Loucy (cell line): ENCODE data around the gene PCDHGA5.

Source experiments
- H2AFZ ChIP-seq: fragments of 200-600 bp; sonication (generic); 2 replicates; pipeline ENCODE4 v1.6.0; 2016; ENCODE audit warnings: antibody characterized with exemption, mild to moderate bottlenecking, low read length, moderate library complexity
- H3F3A ChIP-seq: fragments of 200-600 bp; 2 replicates; pipeline ENCODE4 v1.6.0; 2016; ENCODE audit warnings: antibody characterized with exemption, low read depth, mild to moderate bottlenecking
- H3K27me3 ChIP-seq: fragments of 200-600 bp; sonication (generic); 2 replicates; pipeline ENCODE4 v1.6.1; 2014; ENCODE audit warnings: low read length, mild to moderate bottlenecking; ENCODE audit not compliant: insufficient read depth, poor library complexity, severe bottlenecking
- H3K36me3 ChIP-seq: fragments of 200-600 bp; sonication (generic); 2 replicates; pipeline ENCODE4 v1.6.1; 2016; ENCODE audit warnings: low read length; ENCODE audit not compliant: insufficient read depth
- H3K4me1 ChIP-seq: fragments of 200-600 bp; sonication (generic); 2 replicates; pipeline ENCODE4 v1.5.1; 2014; ENCODE audit warnings: low read length, mild to moderate bottlenecking; ENCODE audit not compliant: insufficient read depth, poor library complexity, severe bottlenecking
- H3K4me2 ChIP-seq: fragments of 200-600 bp; sonication (generic); 2 replicates; pipeline ENCODE4 v1.6.0; 2014; ENCODE audit warnings: antibody characterized with exemption, low read length, low read depth, mild to moderate bottlenecking; ENCODE audit not compliant: poor library complexity, severe bottlenecking
- H3K4me3 ChIP-seq: fragments of 200-600 bp; sonication (generic); 2 replicates; pipeline ENCODE4 v1.5.1; 2014; ENCODE audit warnings: low read length, mild to moderate bottlenecking, mixed read lengths; ENCODE audit not compliant: poor library complexity, severe bottlenecking
- H3K79me2 ChIP-seq: fragments of 200-600 bp; sonication (generic); 2 replicates; pipeline ENCODE4 v1.6.1; 2014; ENCODE audit warnings: low read length; ENCODE audit not compliant: insufficient read depth
- H3K9ac ChIP-seq: fragments of 200-600 bp; sonication (generic); 2 replicates; pipeline ENCODE4 v1.6.0; 2014; ENCODE audit warnings: mild to moderate bottlenecking, low read depth, low read length, moderate library complexity; ENCODE audit not compliant: poor library complexity, severe bottlenecking
- H3K9me2 ChIP-seq: fragments of 200-600 bp; sonication (generic); replicated peaks from 2 replicates; pipeline ENCODE4 v1.6.1; 2016; ENCODE audit warnings: low read depth, low read length, mixed read lengths
- H3K9me3 ChIP-seq: fragments of 200-600 bp; sonication (generic); 2 replicates; pipeline ENCODE4 v1.6.1; 2014; ENCODE audit warnings: mild to moderate bottlenecking, antibody characterized with exemption, low read length, low read depth; ENCODE audit not compliant: insufficient read depth
- H4K20me1 ChIP-seq: fragments of 200-600 bp; sonication (generic); 2 replicates; pipeline ENCODE4 v1.6.0; 2014; ENCODE audit warnings: antibody characterized with exemption, low read length, mild to moderate bottlenecking; ENCODE audit not compliant: insufficient read depth, poor library complexity, severe bottlenecking
- CTCF ChIP-seq: fragments of 200-600 bp; sonication (generic); conservative IDR thresholded peaks from 2 replicates; pipeline ENCODE4 v1.5.1; 2014; ENCODE audit warnings: mild to moderate bottlenecking, antibody characterized with exemption, low read length
- EZH2phosphoT487 ChIP-seq: fragments of 200-600 bp; IDR thresholded peaks from 2 replicates; pipeline ENCODE4 v1.6.1; 2018; ENCODE audit warnings: antibody characterized with exemption, mild to moderate bottlenecking, moderate library complexity, borderline replicate concordance

The PCDHGA5 gene

GRCh38 chr5:141320225-141321169, 43.5 kb upstream of the PCDHGA5 start, which contains the start of gene TAF7:
TAF7 (minus strand) TSS chr5:141320784; CDS start chr5:141320044, 740 bp downstream.
- H3K36me3 ChIP-seq, result no peaks in the 10 kb centered on the region
- H3K79me2 ChIP-seq, result peaks cover 13% of the 10 kb centered on the region

GRCh38 chr5:141322261-141322660, 41.7 kb upstream of the PCDHGA5 start:
- Histone ChIP-seq H3K9ac (no peak overlapping the region), H3K9me2 (no peaks in the 10 kb centered on the region), H3K9me3 (peaks cover 17% of the 10 kb centered on the region; the same call in 1 of the 2 replicates), H3K4me2 (no peak overlapping the region), H2AFZ (no peak overlapping the region), H3K27me3 (no peaks in the 10 kb centered on the region), H3K4me3 (no peak overlapping the region), H3K79me2 (peaks cover 13% of the 10 kb centered on the region), H4K20me1 (no peaks in the 10 kb centered on the region), H3K4me1 (no peaks in the 10 kb centered on the region), H3F3A (no peaks in the 10 kb centered on the region), H3K36me3 (no peaks in the 10 kb centered on the region)
- TF ChIP-seq EZH2phosphoT487 (no peak), CTCF (no peak)

More at GRCh38 chr5:141320225-141321169, 43.5 kb upstream of the PCDHGA5 start, which contains the start of gene TAF7:
- Histone ChIP-seq H3K4me3 (peak within 1 kb of the TSS; percentile 79), H2AFZ (peak within 1 kb of the TSS; percentile 94), H3K9me2 (no peaks in the 10 kb centered on the region), H3K9me3 (peaks cover 20% of the 10 kb centered on the region; the same call in 1 of the 2 replicates), H3F3A (no peaks in the 10 kb centered on the region), H4K20me1 (no peaks in the 10 kb centered on the region), H3K4me1 (no peaks in the 10 kb centered on the region), H3K4me2 (peak within 1 kb of the TSS; percentile 39), H3K27me3 (no peaks in the 10 kb centered on the region), H3K9ac (peak within 1 kb of the TSS; percentile 75)
- TF ChIP-seq CTCF, result peak; percentile 87
- no peak for TF ChIP-seq EZH2phosphoT487

GRCh38 chr5:141326088-141326854, 37.7 kb upstream of the PCDHGA5 start:
- peak overlapping the region; percentile 75 for H3K4me3 ChIP-seq
- no peaks in the 10 kb centered on the region for H3K27me3 ChIP-seq
- no peaks in the 10 kb centered on the region for H3F3A ChIP-seq
- peak overlapping the region; percentile 95 for H2AFZ ChIP-seq
- H3K9me2 ChIP-seq, result no peaks in the 10 kb centered on the region
- H3K79me2 ChIP-seq, result no peaks in the 10 kb centered on the region
- H3K4me2 ChIP-seq, result peak overlapping the region; percentile 73
- TF ChIP-seq EZH2phosphoT487, result no peak
- peak; percentile 63 for TF ChIP-seq CTCF
- H3K36me3 ChIP-seq, result no peaks in the 10 kb centered on the region
- no peaks in the 10 kb centered on the region for H3K4me1 ChIP-seq
- peak overlapping the region; percentile 68 for H3K9ac ChIP-seq
- H4K20me1 ChIP-seq, result no peaks in the 10 kb centered on the region
- no peaks in the 10 kb centered on the region; the same call in 1 of the 2 replicates for H3K9me3 ChIP-seq
